Epithelial cell of proximal tubule (primary cell): Measurements from ENCODE around the gene MUL1. TPM values are rescaled to one million over a fixed set of nuclear protein-coding genes. Genes with fewer than 3 reads are reported as not detected.
"Not testable (repeated sequence)": the region's sequence is repeated elsewhere in the genome, so short reads cannot be mapped to it uniquely, and the experiment has no call there.

Experiments used
- DNase-seq: peaks from one replicate; pipeline ENCODE4 v3.0.0-alpha.2; 2011; ENCODE audit warnings: low read depth
- H3K4me3 ChIP-seq: 2 replicates; pipeline ENCODE4 v1.5.1; 2011; ENCODE audit warnings: low read depth, mild to moderate bottlenecking, low read length
- total RNA-seq: library from RNA; depleted of rRNA; stranded (reverse); fragments of >200 nt; gene quantifications from 2 replicates; pipeline ENCODE4 v1.2.3, GENCODE V29; 2015
- TF ChIP-seq, protein P1 (sequence below): conservative IDR thresholded peaks from 2 replicates; pipeline ENCODE4 v1.5.1; 2012; ENCODE audit warnings: low read depth, mild to moderate bottlenecking, low read length

Gene MUL1
- total RNA-seq, 1 donor from 2014 or later, result 24.6 TPM

DNA sequence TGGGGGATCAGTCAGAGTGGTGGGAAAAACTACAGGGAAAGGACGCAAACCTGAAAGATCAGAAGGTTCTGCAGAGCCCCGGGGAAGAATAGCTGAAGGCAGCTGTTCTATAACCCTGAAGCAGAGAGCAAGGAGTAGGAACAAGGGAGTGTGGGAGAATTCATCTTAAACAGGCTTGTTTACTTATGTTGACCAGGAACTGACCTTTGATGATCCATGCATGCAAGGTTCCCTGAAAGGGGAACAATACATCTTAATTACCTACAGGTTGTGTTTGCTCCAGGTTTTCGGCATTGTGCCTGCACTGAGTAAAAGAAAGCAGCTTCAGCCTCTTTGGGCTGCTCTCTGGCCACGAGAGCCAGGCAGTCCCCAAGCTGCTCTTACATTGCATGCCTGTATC, 25.7 kb upstream of the MUL1 start:
- DNase-seq, result no peak
- H3K4me3 ChIP-seq, result no peak overlapping the region
- TF ChIP-seq, protein P1, sequence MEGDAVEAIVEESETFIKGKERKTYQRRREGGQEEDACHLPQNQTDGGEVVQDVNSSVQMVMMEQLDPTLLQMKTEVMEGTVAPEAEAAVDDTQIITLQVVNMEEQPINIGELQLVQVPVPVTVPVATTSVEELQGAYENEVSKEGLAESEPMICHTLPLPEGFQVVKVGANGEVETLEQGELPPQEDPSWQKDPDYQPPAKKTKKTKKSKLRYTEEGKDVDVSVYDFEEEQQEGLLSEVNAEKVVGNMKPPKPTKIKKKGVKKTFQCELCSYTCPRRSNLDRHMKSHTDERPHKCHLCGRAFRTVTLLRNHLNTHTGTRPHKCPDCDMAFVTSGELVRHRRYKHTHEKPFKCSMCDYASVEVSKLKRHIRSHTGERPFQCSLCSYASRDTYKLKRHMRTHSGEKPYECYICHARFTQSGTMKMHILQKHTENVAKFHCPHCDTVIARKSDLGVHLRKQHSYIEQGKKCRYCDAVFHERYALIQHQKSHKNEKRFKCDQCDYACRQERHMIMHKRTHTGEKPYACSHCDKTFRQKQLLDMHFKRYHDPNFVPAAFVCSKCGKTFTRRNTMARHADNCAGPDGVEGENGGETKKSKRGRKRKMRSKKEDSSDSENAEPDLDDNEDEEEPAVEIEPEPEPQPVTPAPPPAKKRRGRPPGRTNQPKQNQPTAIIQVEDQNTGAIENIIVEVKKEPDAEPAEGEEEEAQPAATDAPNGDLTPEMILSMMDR, result no peak

DNA sequence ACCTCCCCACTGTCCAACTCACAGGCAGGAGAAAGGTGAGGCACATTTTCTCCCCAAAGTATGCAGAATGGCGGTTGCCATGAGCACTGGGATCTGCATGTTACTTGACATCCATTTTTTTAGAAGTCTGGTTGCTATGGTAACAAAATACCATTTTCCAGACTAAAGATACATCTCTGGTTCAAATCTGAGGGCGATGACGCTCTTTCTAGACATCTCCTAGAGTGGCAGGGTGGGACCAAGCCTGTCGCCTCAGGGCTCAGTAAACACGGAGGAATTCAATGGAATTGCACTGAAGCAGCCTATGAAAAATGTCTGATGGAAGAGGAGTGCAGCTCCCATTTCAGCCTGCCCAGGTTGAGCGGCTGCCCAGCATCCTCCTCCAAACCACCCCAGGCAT, 22.9 kb upstream of the MUL1 start:
- no peak for DNase-seq
- TF ChIP-seq, protein P1, result no peak
- H3K4me3 ChIP-seq, result no peak overlapping the region

DNA sequence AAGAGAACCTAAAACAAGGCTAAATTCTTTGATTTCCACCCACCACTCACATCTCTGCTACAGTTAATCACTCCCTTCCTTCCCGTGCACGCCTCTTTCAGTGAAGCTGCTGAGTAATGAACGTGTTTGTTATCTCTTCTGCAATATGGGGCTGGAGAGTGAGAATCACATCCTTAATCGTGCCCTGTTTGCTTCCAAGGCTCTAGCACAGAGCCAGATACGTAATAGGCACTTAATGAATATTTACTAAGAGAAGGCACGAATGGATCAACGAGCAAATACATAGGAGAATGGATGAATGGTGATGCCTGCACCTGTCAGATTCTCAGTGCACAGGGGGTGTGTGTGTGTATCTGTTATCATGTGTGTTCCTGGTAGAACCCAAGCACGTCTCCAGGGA, 22.4 kb upstream of the MUL1 start:
- TF ChIP-seq, protein P1, result no peak
- DNase-seq, result no peak

DNA sequence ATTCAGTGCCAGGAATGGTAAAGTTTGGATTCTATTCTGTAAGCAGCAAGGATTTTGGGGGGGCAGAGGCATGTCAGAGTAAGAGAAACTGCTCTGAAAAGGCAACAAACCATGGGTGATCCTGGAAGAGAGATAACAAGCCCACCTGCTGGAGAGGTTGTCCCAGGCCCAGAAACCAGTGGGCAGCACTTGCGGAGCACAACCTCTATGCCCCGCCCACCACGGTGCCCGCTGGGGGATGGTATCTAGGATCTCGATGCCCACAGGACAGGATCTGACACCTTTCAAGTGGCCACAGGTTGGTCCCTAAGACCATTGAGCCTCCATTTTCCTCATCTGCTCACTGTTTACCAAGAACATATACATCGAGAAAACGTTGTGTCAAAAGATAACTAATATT, 20.3 kb upstream of the MUL1 start:
- no peak for DNase-seq
- H3K4me3 ChIP-seq, result no peak overlapping the region
- TF ChIP-seq, protein P1, result no peak

More for the DNA sequence above, 22.4 kb upstream of the MUL1 start:
- no peak overlapping the region for H3K4me3 ChIP-seq

DNA sequence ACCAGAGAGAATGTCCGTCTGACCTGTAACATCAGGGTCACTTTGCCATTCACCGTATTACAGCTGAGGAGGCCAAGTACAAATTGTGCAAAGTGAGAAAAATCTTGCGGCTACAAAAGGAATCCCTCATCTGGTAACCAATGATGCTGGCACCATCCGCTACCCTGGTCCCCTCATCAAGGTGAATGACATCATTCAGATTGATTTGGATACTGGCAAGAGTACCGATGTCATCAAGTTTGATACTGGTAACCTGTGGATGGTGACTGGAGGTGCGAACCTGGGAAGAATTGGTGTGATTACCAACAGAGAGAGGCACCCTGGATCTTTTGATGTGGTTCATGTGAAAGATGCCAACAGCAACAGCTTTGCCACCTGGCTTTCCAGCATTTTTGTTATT, 18.3 kb upstream of the MUL1 start:
- TF ChIP-seq, protein P1, result no peak
- no peak overlapping the region for H3K4me3 ChIP-seq
- DNase-seq, result no peak

DNA sequence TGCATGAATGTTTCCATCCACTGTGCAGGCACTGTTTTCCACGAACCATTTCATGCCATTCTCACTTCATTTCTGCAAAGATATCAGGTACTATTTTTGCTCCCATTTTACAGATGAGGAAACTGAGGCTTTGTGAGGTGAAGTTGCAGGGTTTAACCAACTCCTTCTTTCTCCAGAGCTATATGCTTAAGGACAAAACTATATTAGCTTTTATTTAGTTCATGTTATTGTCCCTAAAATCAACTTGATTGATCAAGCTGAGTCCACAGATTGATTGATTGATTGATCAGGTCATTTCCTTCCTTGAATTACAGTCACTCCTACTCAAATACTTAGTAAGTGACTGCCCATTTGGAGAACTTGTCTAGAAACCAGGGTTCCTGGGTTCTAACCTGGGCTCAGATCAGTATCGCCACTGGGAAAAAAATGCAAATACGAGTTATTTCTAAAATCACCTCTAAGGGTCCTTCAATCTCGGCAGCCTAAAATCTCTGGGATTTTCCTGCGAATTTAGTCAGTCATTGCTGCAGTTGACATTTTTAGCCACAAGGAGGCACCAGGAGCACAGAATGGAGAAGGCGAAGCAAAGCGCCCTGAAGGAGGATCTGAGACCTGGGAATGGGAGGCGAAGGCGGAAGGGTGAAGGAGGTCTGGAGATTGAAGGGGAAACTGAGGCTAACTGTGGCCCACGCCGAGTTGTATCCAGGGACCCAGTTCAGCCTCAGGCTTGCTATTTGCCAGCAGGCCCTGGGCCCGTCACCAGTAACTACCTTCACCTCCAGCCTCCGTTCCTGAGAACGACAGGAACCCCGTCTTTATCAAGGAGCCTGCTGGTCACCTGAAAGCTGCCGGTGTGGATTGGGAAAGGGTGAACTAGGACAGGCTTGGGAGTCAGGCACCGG, 14.3 kb upstream of the MUL1 start:
- TF ChIP-seq, protein P1, result peak; percentile 96
- no peak for DNase-seq
- peak overlapping the region; percentile 27 for H3K4me3 ChIP-seq

DNA sequence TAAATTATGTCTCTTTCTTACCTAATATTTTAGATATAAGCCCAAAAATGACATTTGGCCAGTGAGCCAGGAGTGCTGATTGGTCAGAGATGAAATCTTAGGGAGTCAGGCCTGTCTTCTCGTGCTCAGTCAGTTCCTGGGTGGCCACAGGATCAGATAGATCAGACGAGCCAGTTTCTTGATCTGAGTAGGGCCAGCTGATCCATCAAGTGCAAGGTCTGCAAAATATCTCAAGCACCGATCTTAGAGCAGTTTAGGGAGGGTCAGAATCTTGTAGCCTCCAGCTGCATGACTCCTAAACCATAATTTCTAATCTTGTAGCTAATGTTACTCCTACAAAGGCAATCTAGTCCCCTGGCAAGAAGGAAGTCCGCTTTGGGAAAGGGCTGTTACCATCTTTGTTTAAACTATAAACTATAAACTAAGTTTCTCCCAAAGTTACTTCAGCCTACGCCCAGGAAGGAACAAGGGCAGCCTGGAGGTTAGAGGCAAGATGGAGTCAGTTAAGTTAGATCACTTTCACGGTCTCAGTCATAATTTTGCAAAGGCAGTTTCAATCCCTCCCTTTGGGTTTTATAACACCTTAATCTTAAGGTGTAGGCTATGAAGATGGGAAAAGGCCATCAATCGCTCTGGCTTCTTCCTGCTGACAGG, 11.8 kb upstream of the MUL1 start:
- H3K4me3 ChIP-seq, DNase-seq: not testable (repeated sequence)
